Activated T-cell treated with anti-CD3 and anti-CD28 coated beads for 24 hours (primary cell): Measurements from ENCODE around the gene ZNF805.
"Not testable (repeated sequence)": the region's sequence is repeated elsewhere in the genome, so short reads cannot be mapped to it uniquely, and the experiment has no call there.

ENCODE experiments used
- DNase-seq: peaks from one replicate; pipeline ENCODE4 v3.0.0-alpha.2; 2020; ENCODE audit warnings: low read depth

The ZNF805 gene

GRCh38 chr19:57269515-57270250 is 29.3 kb downstream of the ZNF805 start:
- DNase-seq, result no peak

GRCh38 chr19:57271280-57271679 is 30.8 kb downstream of the ZNF805 start:
- no peak for DNase-seq

- no peak for DNase-seq
Observed at GRCh38 chr19:57273014-57273413, 32.6 kb downstream of the ZNF805 start.

- no peak for DNase-seq
Observed at GRCh38 chr19:57276430-57276829, 36.0 kb downstream of the ZNF805 start.

GRCh38 chr19:57278481-57278880 is 38.0 kb downstream of the ZNF805 start:
- DNase-seq, result not testable (repeated sequence)

- DNase-seq, result peak; percentile 74
Observed at GRCh38 chr19:57279418-57280164, 39.2 kb downstream of the ZNF805 start.

- DNase-seq, result peak; percentile 95
Observed at GRCh38 chr19:57280165-57280961, 39.9 kb downstream of the ZNF805 start, which contains the start of gene ZNF460. Gene ZNF460, plus strand, starts transcription at chr19:57280485. Its CDS starts 322 bp downstream, at chr19:57280807.

- no peak for DNase-seq
Observed at GRCh38 chr19:57280962-57281400, 40.5 kb downstream of the ZNF805 start.

- no peak for DNase-seq
Observed at GRCh38 chr19:57282011-57282643, 41.7 kb downstream of the ZNF805 start.

- no peak for DNase-seq
Observed at GRCh38 chr19:57288373-57288772, 47.9 kb downstream of the ZNF805 start.

- no peak for DNase-seq
Observed at GRCh38 chr19:57290970-57291369, 50.5 kb downstream of the ZNF805 start.

- DNase-seq, result no peak
Observed at GRCh38 chr19:57292547-57292946, 52.1 kb downstream of the ZNF805 start.

GRCh38 chr19:57293719-57294118 is 53.3 kb downstream of the ZNF805 start:
- no peak for DNase-seq

- DNase-seq, result no peak
Observed at GRCh38 chr19:57302020-57302465, 61.6 kb downstream of the ZNF805 start.

GRCh38 chr19:57302727-57303401 is 62.4 kb downstream of the ZNF805 start:
- DNase-seq, result no peak
